KG1 (cell line): ENCODE data around the gene CEPT1.

ENCODE experiments used
- DNase-seq: peaks from one replicate; lab custom pipeline; 2025; lab: John Stamatoyannopoulos, UW

Gene CEPT1

GRCh38 chr1:111192658-111193519 lies 52.9 kb downstream of the CEPT1 start:
- no peak for DNase-seq

- no peak for DNase-seq
Observed at GRCh38 chr1:111193712-111194480, 53.9 kb downstream of the CEPT1 start.

GRCh38 chr1:111195002-111195684 lies 55.1 kb downstream of the CEPT1 start:
- DNase-seq: no peak

- DNase-seq: no peak
Observed at GRCh38 chr1:111196213-111196612, 56.2 kb downstream of the CEPT1 start.

GRCh38 chr1:111197598-111198284 lies 57.7 kb downstream of the CEPT1 start:
- DNase-seq: no peak

GRCh38 chr1:111198836-111199235 lies 58.8 kb downstream of the CEPT1 start:
- no peak for DNase-seq

- no peak for DNase-seq
Observed at GRCh38 chr1:111199329-111199728, 59.3 kb downstream of the CEPT1 start.

- DNase-seq: no peak
Observed at GRCh38 chr1:111199881-111200801, 60.1 kb downstream of the CEPT1 start, which contains the start of gene DENND2D. DENND2D (minus strand) TSS chr1:111200646; CDS start chr1:111200459, 187 bp downstream.

GRCh38 chr1:111200802-111201161 lies 60.8 kb downstream of the CEPT1 start:
- no peak for DNase-seq

- no peak for DNase-seq
Observed at GRCh38 chr1:111201275-111202090, 61.5 kb downstream of the CEPT1 start.

- DNase-seq: no peak
Observed at GRCh38 chr1:111202366-111202706, 62.3 kb downstream of the CEPT1 start.

- DNase-seq: peak; percentile 30
Observed at GRCh38 chr1:111202707-111203623, 62.9 kb downstream of the CEPT1 start.

GRCh38 chr1:111203681-111204200 lies 63.7 kb downstream of the CEPT1 start:
- DNase-seq: peak; percentile 54

GRCh38 chr1:111204201-111204982 lies 64.4 kb downstream of the CEPT1 start:
- DNase-seq: no peak

- peak; percentile 43 for DNase-seq
Observed at GRCh38 chr1:111204983-111205713, 65.1 kb downstream of the CEPT1 start.

- peak; percentile 43 for DNase-seq
Observed at GRCh38 chr1:111205714-111206050, 65.7 kb downstream of the CEPT1 start.

- DNase-seq: no peak
Observed at GRCh38 chr1:111208921-111209320, 68.9 kb downstream of the CEPT1 start.
